HT1080 (cell line): ENCODE measurements around the gene SLC39A10. TPM values are rescaled to one million over a fixed set of nuclear protein-coding genes. Genes with fewer than 3 reads are reported as not detected.

Experiments used
- small RNA-seq: library from RNA; depleted of rRNA; stranded (forward); fragments of <200 nt; gene quantifications from one replicate; pipeline ENCODE3, GENCODE V24; 2014
- total RNA-seq: library from RNA; depleted of rRNA; stranded (reverse); fragments of >200 nt; shearing (Covaris generic); gene quantifications from 2 replicates; pipeline ENCODE4 v1.2.3, GENCODE V29; 2014

Gene SLC39A10
- total RNA-seq, 1 experiment from 2014 or later = 23.0 TPM

Small RNA genes lying within 50 kb of the gene (small RNA-seq; reads per million reads assigned to genes)
- not detected for gene RNU6-915P
